HL-60/S4 (cell line): ENCODE results near the gene SLK.

ENCODE experiments used
- in situ Hi-C: fragments of 300-500 bp; cut with MboI; formaldehyde crosslinking; loops from 2 replicates; pipeline ENCODE4 v1.14.3; 2022; ENCODE audit warnings: low sequenced_read_pairs

SLK gene

GRCh38 chr10:103985726-103986125, 18.8 kb downstream of the SLK start:
- in situ Hi-C loops = no loop called here

- in situ Hi-C loops = no loop called here
Observed at GRCh38 chr10:103986360-103986759, 19.4 kb downstream of the SLK start.

DNA sequence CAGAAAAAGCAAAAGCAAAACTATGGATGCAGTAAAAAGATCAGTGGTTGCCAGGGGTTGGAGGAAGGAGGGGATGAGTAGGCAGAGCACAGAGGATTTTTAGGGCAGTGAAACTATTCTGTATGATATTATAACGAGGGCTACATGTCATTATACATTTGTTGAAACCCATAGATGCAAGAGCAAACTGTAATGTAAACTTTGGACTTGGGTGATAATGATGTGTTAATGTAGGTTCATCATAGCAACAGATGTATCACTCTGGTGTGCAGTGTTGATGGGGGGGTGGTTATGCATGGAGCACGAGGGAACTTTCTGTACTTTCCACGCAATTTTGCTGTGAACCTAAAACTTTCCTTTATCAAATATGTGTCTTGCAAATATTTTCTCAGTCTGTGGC, 23.2 kb downstream of the SLK start:
- in situ Hi-C loops = no loop called here

- in situ Hi-C loops = no loop called here
Observed at GRCh38 chr10:103990531-103990930, 23.6 kb downstream of the SLK start.

- in situ Hi-C loops = no loop called here
Observed at GRCh38 chr10:103991393-103992128, 24.6 kb downstream of the SLK start.

- in situ Hi-C loops = no loop called here
Observed at GRCh38 chr10:103995134-103995533, 28.2 kb downstream of the SLK start.

DNA sequence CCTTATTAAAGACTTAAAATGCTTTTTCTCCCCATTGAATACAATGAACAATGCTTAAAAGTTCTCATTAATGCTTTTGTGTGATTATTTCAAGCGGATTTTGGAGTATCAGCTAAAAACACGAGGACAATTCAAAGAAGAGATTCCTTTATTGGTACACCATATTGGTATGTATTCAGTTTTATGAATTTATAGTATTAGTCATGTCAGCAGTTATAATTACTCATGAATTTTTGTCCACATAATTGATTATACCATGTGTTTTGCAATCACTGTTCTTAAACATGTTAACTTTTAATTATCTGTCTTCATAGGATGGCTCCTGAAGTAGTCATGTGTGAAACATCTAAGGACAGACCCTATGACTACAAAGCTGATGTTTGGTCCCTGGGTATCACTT, 31.9 kb downstream of the SLK start:
- in situ Hi-C loops = no loop called here

DNA sequence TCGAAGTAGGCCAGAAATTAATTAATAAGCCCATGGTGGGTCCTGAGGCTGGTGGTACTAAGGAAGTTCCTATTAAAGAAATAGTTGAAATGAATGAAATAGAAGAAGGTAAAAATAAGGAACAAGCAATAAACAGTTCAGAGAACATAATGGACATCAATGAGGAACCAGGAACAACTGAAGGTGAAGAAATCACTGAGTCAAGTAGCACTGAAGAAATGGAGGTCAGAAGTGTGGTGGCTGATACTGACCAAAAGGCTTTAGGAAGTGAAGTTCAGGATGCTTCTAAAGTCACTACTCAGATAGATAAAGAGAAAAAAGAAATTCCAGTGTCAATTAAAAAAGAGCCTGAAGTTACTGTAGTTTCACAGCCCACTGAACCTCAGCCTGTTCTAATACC, 36.0 kb downstream of the SLK start:
- in situ Hi-C loops = no loop called here

- in situ Hi-C loops = no loop called here
Observed at GRCh38 chr10:104005172-104005863, 38.4 kb downstream of the SLK start.

- in situ Hi-C loops = no loop called here
Observed at GRCh38 chr10:104011904-104012303, 45.0 kb downstream of the SLK start.

DNA sequence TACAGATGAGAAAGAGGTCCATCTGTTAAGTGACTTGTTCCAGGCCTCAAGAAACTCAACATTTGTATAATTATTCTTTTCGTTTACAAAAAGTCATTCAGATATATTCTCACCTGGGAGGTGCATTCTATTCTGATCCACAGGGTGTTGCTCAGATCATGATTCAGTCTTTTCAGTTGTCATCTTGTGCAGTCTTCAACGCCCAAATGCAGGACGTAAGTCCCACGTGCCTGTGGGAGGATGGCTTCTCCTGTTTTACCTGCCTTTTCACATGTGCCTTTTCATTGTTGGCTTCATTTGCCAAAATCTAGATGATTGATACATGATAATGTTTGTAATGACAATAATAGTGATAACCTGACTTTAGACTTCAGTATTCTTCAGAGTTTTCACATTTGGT, 46.5 kb downstream of the SLK start:
- in situ Hi-C loops = no loop called here

- in situ Hi-C loops = no loop called here
Observed at GRCh38 chr10:104014176-104014575, 47.2 kb downstream of the SLK start.

DNA sequence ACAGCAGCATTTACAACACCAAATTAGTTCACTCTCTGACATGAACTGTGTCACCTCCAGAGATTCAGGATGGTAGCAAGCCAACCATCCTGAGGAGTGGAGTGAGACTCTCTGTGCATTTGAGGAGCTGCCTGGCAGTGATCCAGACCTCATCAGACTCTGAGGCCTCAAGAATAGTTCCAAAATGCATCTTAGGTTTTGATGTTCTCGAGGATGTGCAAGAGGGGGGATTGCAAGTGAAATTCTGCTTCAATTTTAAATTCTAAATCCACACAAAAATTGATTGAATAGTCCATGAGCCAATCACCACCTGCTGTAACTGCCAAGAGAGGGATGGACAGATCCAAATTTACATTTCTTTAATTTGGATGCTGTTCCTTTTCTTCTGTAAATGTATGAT, 49.7 kb downstream of the SLK start:
- in situ Hi-C loops = no loop called here

DNA sequence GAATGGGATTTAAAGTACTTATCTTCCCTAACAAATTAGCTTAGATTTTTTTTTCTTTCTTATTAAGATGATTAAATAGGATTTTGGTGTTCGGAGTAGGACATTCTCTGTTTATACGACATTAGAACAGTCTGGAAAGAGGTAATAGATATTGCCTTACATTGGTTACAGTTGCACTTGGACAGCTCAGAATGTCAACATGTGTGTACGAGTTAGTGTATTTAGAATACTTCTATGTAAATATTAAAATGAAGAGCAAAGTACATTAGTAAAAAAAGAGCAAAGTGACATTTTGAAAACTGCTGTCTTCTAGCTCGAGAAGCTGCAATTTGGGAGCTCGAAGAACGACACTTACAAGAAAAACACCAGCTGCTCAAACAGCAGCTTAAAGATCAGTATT, 51.5 kb downstream of the SLK start:
- in situ Hi-C loops = no loop called here

GRCh38 chr10:104020020-104020419, 53.1 kb downstream of the SLK start:
- in situ Hi-C loops = no loop called here

GRCh38 chr10:104021246-104021645, 54.3 kb downstream of the SLK start:
- in situ Hi-C loops = no loop called here

- in situ Hi-C loops = no loop called here
Observed at GRCh38 chr10:104022026-104022425, 55.1 kb downstream of the SLK start.

DNA sequence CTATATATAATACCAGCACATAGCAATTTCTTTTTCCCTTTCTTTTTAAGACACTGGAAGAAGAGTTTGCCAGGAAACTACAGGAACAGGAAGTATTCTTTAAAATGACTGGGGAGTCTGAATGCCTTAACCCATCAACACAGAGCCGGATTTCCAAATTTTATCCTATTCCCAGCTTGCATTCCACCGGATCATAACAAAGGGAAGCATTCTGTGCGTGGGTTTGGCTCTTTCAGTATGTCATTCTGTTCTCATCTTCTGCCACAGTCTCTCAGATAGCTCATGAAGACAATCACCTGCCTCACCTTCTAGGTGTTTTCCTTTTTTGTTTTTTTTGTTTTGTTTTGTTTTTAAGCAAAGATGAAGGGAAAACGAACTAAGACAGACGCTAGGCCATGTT, 58.6 kb downstream of the SLK start:
- in situ Hi-C loops = no loop called here

DNA sequence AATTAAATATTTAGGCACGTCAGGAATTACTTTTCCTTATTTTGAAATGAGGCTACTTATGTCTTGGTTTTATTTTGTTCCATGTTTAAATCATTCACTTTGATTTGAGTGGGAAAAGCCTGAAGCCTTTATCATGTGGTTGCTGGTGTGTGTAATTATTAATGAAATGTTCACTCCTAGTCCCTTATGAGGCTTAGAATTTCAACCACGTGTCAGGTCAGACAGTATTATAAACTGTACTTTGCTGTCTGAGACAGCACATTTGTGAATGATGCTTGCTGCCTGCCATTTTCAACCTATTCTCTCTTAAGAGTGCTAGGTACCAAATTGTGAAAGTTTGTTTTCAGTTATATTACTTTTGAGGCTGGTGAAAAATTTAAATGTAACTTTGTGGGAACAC, 59.8 kb downstream of the SLK start:
- in situ Hi-C loops = no loop called here

DNA sequence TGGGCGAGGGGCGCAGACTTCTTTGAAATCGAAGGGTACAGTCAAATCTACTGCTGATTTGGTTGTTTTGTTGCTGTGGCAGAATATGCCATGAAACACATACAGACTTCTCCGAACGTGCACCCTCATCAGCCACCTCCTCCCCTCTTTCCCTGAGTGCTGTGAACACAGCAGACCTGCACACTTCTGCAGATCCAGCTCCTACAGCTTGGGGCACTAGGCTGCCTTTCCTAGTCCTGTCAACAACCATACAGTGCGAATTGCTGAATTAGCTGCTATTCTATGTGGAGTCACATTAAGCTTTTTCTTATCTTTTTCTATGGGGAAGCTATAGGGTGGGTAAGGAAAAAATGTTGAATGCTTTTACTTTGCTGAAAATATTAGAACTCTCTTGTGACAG, 61.2 kb downstream of the SLK start:
- in situ Hi-C loops = no loop called here

- in situ Hi-C loops = no loop called here
Observed at GRCh38 chr10:104028823-104029520, 62.0 kb downstream of the SLK start.

- in situ Hi-C loops = no loop called here
Observed at GRCh38 chr10:104029521-104029860, 62.6 kb downstream of the SLK start.
